ENCODE data around the gene TMEM178B.

Gene TMEM178B

GRCh38 chr7:141225916-141226618 is 152.2 kb downstream of the TMEM178B start:
- no peak for DNase-seq (ENCODE audit: low read depth)

- no peak for DNase-seq (ENCODE audit: low read depth)
Observed at GRCh38 chr7:141227454-141227853, 153.6 kb downstream of the TMEM178B start.

GRCh38 chr7:141228482-141228881 is 154.6 kb downstream of the TMEM178B start:
- DNase-seq (ENCODE audit: low read depth), result no peak

GRCh38 chr7:141231018-141231792 is 157.3 kb downstream of the TMEM178B start:
- no peak for DNase-seq (ENCODE audit: low read depth)

- no peak for DNase-seq (ENCODE audit: low read depth)
Observed at GRCh38 chr7:141232286-141233051, 158.6 kb downstream of the TMEM178B start.

GRCh38 chr7:141234335-141235105 is 160.7 kb downstream of the TMEM178B start:
- no peak for DNase-seq (ENCODE audit: low read depth)

GRCh38 chr7:141235656-141236055 is 161.8 kb downstream of the TMEM178B start:
- no peak for DNase-seq (ENCODE audit: low read depth)

- DNase-seq (ENCODE audit: low read depth), result no peak
Observed at GRCh38 chr7:141238596-141239243, 164.9 kb downstream of the TMEM178B start.

- DNase-seq (ENCODE audit: low read depth), result no peak
Observed at GRCh38 chr7:141239661-141240060, 165.8 kb downstream of the TMEM178B start.

GRCh38 chr7:141242568-141242967 is 168.7 kb downstream of the TMEM178B start:
- DNase-seq (ENCODE audit: low read depth), result no peak

- DNase-seq (ENCODE audit: low read depth), result no peak
Observed at GRCh38 chr7:141243368-141243767, 169.5 kb downstream of the TMEM178B start.

- no peak for DNase-seq (ENCODE audit: low read depth)
Observed at GRCh38 chr7:141244435-141244834, 170.6 kb downstream of the TMEM178B start.

- DNase-seq (ENCODE audit: low read depth), result no peak
Observed at GRCh38 chr7:141246426-141246825, 172.6 kb downstream of the TMEM178B start.

GRCh38 chr7:141251180-141251579 is 177.3 kb downstream of the TMEM178B start:
- DNase-seq (ENCODE audit: low read depth), result no peak

- DNase-seq (ENCODE audit: low read depth), result no peak
Observed at GRCh38 chr7:141251957-141252356, 178.1 kb downstream of the TMEM178B start.

- no peak for DNase-seq (ENCODE audit: low read depth)
Observed at GRCh38 chr7:141257597-141257996, 183.7 kb downstream of the TMEM178B start.

- no peak for DNase-seq (ENCODE audit: low read depth)
Observed at GRCh38 chr7:141258559-141258958, 184.7 kb downstream of the TMEM178B start.

- DNase-seq (ENCODE audit: low read depth), result no peak
Observed at GRCh38 chr7:141262101-141263090, 188.5 kb downstream of the TMEM178B start.

GRCh38 chr7:141263508-141263907 is 189.6 kb downstream of the TMEM178B start:
- no peak for DNase-seq (ENCODE audit: low read depth)

GRCh38 chr7:141263983-141264382 is 190.1 kb downstream of the TMEM178B start:
- DNase-seq (ENCODE audit: low read depth), result no peak

Measured in activated T-helper 9 cell treated with anti-CD3 and anti-CD28 coated beads, Interleukin-2, amount 50 U/mL, for 16 hours (primary cell).